NCI-H146 treated with DMSO at 0.1 percent for 48 hours (cell line): ENCODE measurements around the gene BMPR2.

Experiments used
- DNase-seq: peaks from one replicate; lab custom pipeline; 2025; ENCODE audit not compliant: unreplicated experiment; lab: John Stamatoyannopoulos, UW

Gene BMPR2

DNA sequence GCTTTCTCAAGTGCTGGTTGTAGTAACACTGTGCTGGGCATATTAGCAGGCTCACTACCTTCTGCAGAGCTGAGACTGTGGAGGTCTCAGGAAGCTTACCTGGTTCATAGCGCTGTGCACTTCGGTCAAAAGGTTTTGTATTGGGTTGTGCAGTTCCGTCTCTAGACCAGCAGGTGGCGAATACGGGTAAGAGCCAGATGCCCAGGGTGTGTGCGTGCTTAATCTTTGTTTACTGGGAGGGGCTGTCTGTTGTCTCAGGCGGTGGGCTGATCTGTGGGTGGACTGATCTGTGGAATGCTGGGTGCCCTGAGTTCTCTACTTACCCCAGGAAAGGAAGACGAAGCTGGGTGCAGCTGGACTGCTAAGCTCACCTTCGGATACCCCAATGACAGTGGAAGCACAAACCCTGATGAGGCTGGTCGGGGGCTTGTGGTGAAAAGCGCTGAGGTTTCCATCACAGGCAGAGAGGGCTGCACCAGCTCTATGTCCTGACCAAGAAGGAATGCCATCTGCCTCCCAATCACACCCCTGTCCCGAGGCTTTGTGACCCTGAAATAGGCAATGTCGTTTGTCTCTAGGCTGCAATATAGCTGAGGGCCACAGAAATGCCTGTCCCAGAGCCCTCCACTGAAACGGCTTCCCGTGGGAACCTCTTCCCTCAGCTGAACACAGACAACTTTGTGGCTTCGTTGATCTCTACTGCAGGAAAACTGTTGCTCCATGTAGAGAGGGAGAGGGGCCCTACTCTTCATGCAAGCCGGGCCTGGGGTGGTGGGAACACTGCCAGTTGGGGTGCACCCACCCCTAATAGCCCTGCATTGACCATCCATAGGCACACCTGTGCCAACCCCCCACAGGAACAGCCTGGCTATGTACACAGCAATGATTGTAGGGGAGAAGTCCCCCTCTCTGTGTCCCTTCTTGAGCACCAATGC is 212.8 kb downstream of the BMPR2 start:
- peak; percentile 79 for DNase-seq

DNA sequence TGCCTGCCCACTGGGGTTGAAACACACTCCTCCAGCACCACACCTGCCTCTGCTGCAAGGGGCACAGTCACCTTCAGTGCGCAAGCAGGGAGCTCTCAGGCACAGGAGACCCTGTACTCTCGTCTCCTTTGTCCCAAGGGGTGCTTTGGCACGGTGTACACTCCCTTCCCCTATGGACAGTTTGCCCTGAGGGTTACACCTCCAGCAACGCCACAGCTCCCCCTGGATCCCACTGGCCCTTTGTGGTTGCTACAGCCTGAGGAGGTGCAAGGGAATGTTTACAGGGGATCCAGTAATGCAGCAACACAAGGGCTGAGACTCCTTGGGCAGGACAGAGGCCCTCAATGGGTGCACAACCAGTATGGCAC is 213.4 kb downstream of the BMPR2 start:
- no peak for DNase-seq

DNA sequence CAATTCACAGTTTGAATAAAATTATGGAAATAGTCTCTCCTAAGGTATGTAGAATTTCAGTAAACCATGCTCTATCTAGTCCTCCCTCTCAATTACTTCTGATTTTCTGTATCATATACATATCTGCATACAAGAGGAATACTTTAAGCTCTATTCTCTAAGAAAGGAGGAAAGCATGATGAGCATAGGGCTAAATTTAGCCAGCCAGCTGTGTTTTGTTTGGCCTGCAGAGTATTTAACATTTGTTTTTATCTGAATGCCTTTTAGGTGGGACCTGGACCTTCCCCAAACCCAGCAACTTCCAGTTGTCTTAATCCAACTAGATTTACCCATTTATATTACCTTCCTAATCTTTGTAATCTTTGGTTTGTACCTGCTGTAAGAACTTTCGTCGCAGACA is 216.4 kb downstream of the BMPR2 start:
- DNase-seq, result no peak

DNA sequence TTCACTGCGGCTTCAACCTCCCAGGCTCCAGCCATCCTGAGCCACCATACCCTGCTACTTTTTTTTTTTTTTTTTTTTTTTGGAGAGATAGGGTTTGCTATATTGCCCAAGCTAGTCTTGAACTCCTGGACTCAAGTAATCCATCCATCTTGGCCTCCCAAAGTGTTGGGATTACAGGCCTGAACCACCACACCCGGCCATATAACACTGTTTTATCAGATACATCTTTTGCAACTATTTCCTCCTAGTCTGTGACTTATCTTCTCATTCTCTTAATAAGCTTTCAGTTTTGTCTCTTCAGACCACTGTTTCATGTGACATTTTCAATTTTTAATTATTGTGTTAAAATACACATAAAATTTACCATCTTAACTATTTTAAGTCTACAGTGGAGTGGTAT is 223.0 kb downstream of the BMPR2 start:
- DNase-seq, result no peak

DNA sequence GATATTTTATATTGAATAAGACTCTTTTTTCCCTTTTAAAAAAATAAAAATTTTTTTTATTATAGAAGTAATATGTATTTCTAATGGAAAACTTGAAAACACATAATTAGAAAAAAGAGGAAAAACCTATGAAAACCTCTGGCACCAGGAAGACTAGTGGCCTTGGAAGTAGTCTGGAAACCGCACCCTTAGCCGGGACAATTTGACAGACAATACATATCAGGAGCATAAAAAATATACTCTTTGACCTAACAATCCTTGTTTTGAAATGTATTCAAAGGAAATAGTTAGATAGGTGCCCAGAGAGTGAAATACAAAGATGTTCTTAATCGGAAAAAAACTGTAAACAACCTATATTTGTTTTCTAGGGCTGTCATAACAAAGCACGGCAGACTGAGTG is 223.8 kb downstream of the BMPR2 start:
- DNase-seq, result no peak

DNA sequence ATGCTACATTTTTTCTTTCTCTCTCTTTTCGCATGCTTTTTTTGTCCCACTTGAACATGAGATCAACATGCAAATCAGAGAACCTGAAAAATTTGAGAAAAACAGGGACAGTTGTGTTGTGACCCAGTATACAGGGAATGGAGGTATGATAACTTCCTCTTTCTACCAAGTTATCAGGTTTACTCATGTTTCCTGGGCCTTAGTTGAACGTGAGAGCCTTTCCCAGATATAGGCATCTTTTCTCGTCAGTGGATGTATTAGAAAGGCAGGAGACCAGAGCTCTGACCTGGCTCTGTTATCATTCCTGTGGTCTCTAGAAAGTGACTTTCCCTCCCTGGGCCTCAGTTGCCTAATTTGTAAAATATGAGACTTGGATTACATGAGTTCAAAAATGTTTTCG is 228.6 kb downstream of the BMPR2 start:
- no peak for DNase-seq

DNA sequence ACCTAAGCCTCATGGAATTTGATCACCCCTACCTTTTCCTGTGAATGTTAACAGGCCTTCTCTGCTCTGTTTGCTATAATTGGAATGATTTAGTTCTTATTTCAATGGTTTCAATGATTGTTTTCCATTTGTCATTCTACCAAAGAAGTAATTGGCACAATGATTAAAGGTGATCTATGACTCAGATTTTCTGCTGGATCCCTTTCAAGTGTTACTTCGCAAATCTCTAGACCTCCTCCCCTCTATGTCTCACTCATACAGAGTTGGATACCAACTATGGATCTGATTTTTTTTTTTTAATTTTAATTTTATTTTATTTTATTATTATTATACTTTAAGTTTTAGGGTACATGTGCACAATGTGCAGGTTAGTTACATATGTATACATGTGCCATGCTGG is 229.0 kb downstream of the BMPR2 start:
- DNase-seq, result no peak

DNA sequence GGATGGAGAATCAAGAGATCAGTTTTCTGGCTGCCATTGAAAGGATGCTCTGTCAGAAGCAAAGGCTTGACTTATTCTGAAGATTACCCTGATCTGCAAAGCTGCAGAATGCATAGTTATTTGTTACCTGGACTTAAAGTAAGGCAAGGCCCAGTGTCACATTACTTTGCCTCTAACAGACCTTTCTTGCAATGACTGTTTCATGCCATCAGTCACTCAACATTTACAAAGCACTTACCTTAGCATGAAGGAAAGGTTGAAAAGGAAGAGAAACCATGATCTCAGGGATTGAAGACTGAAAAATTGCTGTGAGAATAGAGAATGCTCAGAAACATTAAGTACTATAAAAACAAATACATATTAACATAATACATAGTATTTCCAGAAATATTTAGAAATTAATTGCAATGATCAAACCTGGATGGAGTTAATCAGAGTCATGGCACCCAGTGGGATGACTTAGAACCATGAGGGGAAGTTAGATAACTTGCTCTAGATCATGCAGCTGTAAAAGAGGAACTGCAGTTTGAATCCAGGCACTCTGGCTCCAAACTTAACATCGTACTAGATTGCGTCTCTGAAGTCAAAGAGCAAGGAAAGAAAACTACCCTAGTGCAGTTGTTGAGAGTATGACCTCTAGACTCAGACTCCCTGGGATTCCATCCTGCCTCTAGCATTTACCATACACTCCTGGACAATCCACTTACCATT is 232.2 kb downstream of the BMPR2 start:
- no peak for DNase-seq

DNA sequence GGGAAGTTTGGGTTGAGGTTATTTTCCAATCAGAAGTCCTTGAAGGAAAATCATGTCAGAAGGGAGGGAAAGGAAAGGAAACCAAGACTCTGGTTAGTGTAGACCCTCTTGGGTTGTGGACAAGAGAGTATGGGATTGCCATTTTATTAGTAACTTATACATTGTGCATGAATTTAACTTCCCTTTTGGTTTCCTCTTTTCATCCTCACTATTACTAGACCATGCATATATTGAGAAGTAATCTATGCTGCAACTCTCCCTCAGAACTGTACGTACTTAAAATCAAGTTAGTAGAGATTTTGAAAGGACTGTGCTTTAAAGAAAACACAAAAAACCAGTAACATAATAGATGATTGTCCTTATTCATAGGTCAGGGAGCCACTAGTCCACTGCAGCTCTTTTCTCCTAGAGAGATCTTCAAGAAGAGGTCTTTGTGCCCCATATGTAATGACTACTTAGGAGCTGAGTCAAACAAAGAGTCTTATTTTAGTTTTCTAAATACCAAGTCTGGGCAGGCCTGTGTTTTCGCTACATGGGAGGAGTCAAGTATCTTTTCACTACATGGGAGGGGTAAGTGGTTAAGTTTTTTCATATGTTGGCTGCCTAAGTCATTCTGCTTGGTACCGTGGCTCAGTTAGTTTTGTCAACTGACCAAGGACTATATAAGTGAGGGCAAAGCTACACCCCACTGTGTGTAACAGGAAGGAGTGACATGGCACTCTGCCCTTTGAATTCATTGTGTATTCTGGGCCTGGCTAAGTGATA is 233.4 kb downstream of the BMPR2 start:
- DNase-seq, result no peak

DNA sequence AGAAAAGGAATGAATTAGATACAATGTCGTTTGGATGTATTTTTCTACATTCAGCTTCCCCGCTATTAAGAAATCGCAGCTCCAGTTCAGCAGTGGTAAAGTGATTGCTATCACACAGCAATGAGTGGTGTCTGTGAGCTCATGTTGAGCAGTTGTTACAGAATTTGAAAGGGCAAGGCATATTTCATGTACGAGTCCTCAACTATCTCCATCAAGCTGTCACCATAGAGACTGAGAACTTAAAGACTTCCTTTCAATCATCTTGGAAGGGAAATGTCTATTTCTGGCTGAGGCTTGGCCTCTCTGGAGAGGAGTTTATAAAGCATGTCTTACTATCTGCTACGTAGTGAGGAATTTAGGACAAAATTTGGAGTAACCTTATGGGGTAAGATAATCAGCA is 234.3 kb downstream of the BMPR2 start:
- DNase-seq, result no peak

DNA sequence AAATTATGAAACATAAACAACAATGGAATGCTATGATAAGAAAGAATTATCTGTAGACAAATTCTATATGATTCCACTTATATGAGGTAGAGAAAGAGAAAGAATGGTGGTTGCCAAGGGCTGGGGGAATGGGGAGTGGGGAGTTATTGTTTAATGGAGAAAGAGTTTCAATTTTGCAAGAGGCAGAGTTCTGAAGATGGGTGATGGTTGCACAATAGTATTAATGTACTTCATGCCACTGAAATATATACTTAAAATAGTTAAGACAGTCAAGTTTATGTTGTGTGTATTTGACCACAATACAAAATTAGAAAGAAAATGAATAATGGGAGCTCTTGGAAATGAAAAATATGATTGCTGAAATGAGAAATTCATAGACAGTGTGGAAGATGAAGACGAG is 236.0 kb downstream of the BMPR2 start:
- DNase-seq, result no peak

DNA sequence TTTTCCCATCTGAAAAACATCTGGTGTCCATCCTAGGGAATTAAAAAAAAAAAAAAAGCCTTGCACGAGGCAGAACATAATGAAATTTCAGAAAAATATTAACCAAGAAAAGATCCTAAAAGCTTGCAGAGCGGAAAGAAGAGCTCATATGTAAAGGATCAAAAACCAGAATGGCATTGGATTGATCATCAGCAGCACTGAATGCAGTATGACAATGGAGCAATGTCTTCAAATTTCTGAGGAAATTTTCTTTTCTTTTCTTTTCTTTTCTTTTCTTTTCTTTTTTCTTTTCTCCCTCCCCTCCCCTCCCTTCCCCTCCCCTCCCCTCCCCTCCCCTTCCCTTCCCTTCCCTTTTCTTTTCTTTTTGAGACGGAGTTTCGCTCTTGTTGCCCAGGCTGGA is 237.4 kb downstream of the BMPR2 start:
- no peak for DNase-seq
